Fibroblast of mammary gland (primary cell): Measurements from ENCODE around the gene HGFAC.

ENCODE experiments used
- DNase-seq: peaks from one replicate; pipeline ENCODE4 v3.0.0-alpha.2; 2010; ENCODE audit warnings: low read depth
- H3K4me3 ChIP-seq: 2 replicates; pipeline ENCODE4 v1.5.1; 2011; ENCODE audit warnings: low read depth, mild to moderate bottlenecking, low read length, moderate library complexity; ENCODE audit not compliant: control insufficient read depth
- TF ChIP-seq, protein P1 (sequence below): conservative IDR thresholded peaks from 2 replicates; pipeline ENCODE4 v1.5.1; 2011; ENCODE audit warnings: low read depth, low read length, inconsistent platforms; ENCODE audit not compliant: control insufficient read depth, insufficient read depth

HGFAC gene

DNA sequence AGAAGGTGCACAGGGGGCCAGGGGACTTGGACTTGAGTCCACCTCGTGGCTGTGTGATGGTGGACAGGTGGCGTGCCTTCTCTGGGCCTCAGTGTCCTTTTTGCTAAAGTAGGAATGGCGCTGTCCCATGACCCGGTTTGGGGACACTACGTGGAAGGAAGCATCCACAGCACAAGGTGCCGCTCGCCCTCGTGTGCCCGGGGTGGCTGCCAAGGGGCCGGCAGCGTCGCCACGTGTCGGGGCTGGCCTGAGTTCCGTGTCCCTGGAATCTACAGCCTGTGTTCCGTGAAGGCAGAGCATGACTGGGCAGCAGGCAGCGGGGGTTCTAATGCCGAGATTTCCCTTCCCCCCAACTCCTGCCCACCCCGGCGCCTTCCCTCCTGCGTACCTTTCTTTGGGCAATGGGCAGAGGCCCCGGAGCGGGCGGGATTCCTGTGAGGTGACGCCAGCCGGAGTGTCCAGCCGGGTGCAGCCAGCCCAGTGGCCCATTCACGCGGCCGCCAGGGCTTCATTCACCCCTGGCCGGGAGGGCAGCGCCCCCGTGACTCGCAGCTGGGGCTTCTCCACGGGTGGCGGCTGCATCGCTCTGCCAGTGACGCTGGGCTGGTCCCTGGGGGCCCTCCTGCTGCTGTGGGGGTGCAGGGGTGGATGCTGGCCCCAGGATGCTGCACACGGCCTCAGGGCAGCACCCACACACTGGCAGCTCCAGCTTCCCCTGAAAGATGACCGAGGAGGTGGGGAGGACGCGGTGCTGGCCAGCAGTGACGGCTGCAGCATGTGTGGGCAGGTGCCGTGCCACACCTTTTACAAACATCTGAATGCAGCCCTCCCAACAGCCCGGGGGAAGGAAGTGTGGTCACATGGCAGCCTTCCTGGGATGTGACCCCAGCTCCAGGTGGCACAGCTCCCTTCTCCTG, 42.5 kb downstream of the HGFAC start:
- no peak for DNase-seq
- no peak overlapping the region for H3K4me3 ChIP-seq
- TF ChIP-seq, protein P1, sequence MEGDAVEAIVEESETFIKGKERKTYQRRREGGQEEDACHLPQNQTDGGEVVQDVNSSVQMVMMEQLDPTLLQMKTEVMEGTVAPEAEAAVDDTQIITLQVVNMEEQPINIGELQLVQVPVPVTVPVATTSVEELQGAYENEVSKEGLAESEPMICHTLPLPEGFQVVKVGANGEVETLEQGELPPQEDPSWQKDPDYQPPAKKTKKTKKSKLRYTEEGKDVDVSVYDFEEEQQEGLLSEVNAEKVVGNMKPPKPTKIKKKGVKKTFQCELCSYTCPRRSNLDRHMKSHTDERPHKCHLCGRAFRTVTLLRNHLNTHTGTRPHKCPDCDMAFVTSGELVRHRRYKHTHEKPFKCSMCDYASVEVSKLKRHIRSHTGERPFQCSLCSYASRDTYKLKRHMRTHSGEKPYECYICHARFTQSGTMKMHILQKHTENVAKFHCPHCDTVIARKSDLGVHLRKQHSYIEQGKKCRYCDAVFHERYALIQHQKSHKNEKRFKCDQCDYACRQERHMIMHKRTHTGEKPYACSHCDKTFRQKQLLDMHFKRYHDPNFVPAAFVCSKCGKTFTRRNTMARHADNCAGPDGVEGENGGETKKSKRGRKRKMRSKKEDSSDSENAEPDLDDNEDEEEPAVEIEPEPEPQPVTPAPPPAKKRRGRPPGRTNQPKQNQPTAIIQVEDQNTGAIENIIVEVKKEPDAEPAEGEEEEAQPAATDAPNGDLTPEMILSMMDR = no peak

DNA sequence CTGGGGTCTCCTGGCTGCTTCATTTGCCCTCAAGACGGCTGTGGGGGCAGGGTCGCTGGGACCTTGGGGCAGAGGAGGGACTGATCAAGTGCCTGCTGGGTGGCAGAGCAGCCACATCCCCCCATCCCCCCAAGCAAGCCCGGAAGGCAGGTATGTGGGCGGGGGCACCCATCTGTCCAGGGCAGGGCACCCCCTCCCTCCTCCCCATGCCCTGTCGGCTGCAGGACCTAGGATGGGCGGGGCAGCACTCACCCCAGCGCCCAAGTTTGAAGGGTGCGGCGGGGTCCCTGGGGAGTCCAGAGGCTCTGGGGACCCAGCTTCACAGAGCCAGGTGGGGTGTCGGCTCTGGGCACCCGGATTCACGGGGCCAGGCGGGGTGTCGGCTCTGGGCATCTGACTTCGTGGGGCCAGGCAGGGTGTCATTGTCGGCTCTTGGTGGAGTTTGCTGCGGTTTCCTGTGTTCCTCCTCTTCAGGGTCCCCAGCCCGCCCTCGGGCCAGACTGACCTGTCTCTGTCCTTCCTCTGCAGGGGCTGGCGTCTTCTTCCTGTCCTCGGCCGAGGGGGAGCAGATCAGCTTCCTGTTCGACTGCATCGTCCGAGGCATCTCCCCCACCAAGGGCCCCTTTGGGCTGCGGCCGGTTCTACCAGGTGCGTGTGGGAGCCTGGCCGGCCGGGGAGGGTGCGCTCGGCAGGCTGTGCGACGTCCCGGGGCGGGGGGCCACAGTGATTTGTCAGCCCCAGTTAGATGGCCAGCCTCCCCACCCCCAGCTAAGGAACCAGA, 43.4 kb downstream of the HGFAC start:
- H3K4me3 ChIP-seq = no peak overlapping the region
- TF ChIP-seq, protein P1 = no peak
- no peak for DNase-seq

DNA sequence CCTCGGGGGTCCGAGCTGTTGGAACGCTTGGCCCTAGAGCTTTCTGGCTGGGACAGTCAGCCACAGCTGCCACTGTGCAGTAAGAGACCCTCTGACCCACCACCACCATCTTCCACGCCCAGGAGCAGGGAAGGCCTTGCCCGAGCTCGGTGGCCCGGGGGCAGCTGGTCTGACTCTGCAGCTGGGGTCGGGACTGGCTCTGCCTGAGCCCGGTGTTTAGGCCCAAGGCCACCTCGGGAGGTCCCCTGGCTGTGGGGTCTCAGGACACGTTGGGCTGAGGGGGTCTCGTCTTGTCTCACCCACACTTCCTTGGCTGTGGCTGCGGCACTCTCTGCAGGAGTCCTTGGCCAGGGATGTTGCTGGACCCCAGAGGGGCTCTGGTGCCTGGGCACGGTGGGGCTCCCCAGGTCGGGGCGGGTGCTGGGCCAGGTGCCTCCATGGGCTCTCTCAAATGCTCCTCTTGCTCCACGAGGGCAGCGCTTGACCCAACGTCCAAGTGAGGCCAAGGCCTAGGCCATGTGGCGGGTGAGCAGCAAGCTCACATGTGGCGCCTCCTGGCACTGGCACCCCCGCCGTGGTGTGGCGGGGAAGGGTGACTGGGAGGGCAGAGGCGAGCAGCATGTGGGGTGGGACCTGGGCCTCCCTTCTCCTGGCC, 44.2 kb downstream of the HGFAC start:
- TF ChIP-seq, protein P1 = no peak
- H3K4me3 ChIP-seq = no peak overlapping the region
- no peak for DNase-seq

DNA sequence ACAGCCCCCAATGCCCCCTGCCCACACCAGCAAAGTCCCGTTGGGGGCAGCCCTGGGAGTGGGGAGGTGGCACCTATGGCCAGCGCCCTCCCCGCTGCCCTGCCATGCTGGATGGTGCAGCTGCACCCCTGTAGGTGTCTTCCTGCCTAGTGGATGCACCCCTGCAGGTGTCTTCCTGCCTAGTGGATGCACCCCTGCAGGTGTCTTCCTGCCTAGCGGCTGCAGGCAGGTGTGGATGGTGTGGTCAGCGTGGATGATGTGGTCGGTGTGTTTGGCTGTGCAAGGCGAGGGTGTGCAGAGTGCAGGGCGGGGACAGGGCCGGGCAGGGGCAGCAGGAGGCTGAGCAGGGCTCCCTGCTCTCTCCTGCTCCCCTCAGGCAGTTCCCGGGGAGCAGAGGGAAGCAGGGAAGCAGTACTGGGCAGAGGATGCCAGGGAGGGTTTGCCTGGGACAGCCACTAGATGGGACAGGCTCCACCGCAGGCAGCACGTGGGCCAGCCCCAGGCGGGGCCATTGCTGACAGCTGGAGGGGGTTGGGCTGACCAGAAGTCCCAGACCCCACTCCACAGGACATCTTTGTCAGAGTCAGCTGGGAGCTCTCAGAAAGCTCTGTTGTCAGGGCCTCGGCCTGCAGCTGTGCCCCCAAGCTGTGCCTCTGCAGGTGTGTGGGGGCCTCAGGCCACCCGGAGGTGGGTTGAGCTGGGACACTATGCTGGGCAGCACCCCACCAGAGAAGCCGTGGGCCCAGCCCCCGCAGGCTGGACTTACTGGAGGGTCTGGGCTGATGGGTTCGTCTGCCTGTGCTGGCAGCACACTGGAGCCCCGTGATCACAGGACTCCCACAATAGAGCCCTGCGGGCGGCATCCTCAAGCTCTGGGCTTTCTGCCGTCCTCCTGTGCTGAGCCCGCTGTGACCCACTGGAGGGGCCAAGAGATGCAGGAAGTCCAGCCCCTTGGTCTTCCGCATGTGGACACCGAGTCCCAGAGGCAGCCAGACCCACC, 45.1 kb downstream of the HGFAC start:
- TF ChIP-seq, protein P1 = no peak
- DNase-seq = no peak
- H3K4me3 ChIP-seq = no peak overlapping the region

DNA sequence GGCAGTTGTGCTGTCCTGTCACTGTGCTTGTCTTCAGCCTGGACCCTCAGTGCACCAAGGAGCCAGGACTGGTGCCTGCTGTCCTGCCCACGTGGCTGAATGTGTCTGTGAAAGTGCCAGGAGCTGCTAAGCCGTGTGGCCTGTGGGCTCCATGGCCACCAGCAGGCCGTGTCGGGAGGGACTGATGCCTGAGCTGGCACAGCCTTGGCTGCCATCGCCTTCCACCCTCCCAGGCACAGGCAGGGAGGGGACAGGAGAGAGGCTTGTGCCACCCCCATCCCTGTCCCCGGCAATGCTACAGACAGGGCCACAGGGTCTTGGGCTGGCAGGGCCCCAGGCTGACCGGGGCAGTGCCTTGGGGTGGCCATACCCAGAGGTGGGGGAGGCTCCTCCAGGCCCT, 46.1 kb downstream of the HGFAC start:
- no peak overlapping the region for H3K4me3 ChIP-seq
- TF ChIP-seq, protein P1 = no peak
- no peak for DNase-seq

DNA sequence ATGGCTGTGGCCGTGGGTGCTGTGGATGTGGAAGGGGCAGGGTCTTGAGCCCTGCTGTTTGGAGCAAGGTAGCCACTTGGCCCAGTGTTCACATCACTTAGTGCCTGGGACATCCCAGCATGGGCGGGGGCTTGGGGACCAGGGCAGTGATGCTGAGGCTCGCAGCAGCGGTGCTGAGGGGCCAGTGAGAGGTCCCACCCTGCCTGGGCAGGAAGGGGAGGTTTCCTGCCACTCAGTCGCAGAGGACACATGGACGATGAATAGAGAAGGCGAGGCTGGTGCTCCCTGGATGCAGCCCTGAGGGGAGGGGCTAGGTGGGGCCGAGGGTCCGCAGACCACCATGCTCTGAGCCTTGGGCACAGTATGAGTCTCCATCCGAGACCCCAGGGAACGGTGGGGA, 47.1 kb downstream of the HGFAC start:
- DNase-seq = no peak
- TF ChIP-seq, protein P1 = no peak
- H3K4me3 ChIP-seq = no peak overlapping the region
